GM19455 (cell line): Measurements from ENCODE around the gene APOB.

Experiments used
- ATAC-seq: cut with Tn5 transposase; IDR thresholded peaks from one replicate; pipeline ENCODE4 v1.9.1; 2021; ENCODE audit not compliant: unreplicated experiment

APOB gene

GRCh38 chr2:20953146-20953824 is 90.6 kb downstream of the APOB start:
- ATAC-seq, result no peak
